ENCODE results near the gene CENPH. TPM values are rescaled to one million over a fixed set of nuclear protein-coding genes. Genes with fewer than 3 reads are reported as not detected.
"Not testable (repeated sequence)": the region's sequence is repeated elsewhere in the genome, so short reads cannot be mapped to it uniquely, and the experiment has no call there.

CENPH gene
- total RNA-seq, 4 donors from 2014 or later: 2.9 to 11.6 (median 3.9) TPM

DNA sequence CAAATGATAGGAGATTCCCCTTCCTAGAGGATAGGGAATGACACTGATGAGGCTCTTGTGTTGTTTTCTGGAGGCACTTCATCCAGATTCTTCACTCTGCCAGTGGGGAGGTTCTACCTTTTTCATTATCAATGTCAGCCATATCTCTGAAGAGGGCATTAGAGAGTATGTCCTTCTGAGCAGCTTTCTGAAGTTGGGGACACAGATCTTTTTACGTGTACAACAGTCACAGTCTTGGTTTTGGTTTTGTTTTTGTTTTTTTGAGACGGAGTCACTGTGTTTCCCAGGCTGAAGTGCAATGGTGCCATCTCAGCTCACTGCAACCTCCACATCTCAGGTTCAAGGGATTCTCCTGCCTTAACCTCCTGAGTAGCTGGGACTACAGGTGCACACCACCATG is 22.6 kb downstream of the CENPH start:
- TF ChIP-seq, protein P1, sequence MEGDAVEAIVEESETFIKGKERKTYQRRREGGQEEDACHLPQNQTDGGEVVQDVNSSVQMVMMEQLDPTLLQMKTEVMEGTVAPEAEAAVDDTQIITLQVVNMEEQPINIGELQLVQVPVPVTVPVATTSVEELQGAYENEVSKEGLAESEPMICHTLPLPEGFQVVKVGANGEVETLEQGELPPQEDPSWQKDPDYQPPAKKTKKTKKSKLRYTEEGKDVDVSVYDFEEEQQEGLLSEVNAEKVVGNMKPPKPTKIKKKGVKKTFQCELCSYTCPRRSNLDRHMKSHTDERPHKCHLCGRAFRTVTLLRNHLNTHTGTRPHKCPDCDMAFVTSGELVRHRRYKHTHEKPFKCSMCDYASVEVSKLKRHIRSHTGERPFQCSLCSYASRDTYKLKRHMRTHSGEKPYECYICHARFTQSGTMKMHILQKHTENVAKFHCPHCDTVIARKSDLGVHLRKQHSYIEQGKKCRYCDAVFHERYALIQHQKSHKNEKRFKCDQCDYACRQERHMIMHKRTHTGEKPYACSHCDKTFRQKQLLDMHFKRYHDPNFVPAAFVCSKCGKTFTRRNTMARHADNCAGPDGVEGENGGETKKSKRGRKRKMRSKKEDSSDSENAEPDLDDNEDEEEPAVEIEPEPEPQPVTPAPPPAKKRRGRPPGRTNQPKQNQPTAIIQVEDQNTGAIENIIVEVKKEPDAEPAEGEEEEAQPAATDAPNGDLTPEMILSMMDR (IDR thresholded peaks at IDR 0.05): no peak
- no peak for TF ChIP-seq POLR2A (IDR thresholded peaks at IDR 0.05)
- H3K4me3 ChIP-seq: no peak overlapping the region
- H3K36me3 ChIP-seq: no peaks in the 10 kb centered on the region
- H3K27me3 ChIP-seq: no peaks in the 10 kb centered on the region
- no peak overlapping the region for H3K27ac ChIP-seq
- no peaks in the 10 kb centered on the region for H3K4me1 ChIP-seq
- DNase-seq: no peak
- H3K9me3 ChIP-seq: no peaks in the 10 kb centered on the region

GRCh38 chr5:69213513-69214215 is 24.3 kb downstream of the CENPH start:
- Histone ChIP-seq H3K27me3 (no peaks in the 10 kb centered on the region), H3K9me3 (no peaks in the 10 kb centered on the region), H3K4me3 (no peak overlapping the region), H3K4me1 (peaks cover 0 to 2% (median 0%) of the 10 kb centered on the region in 4 donors), H3K27ac (no peak overlapping the region), H3K36me3 (no peaks in the 10 kb centered on the region)
- no peak for DNase-seq
- no peak for TF ChIP-seq POLR2A (IDR thresholded peaks at IDR 0.05)
- TF ChIP-seq, protein P1 (IDR thresholded peaks at IDR 0.05): no peak

- TF ChIP-seq, protein P1 (IDR thresholded peaks at IDR 0.05): no peak
- TF ChIP-seq POLR2A (IDR thresholded peaks at IDR 0.05): no peak
- no peak for DNase-seq
- H3K36me3 ChIP-seq: no peaks in the 10 kb centered on the region
- no peaks in the 10 kb centered on the region for H3K27me3 ChIP-seq
- peak overlapping the region in 2 of 4 donors; percentile 97 for H3K27ac ChIP-seq
- no peaks in the 10 kb centered on the region for H3K9me3 ChIP-seq
- H3K4me3 ChIP-seq: peak overlapping the region; percentile 70 to 100 (median 82)
- H3K4me1 ChIP-seq: peaks cover 0 to 10% (median 0%) of the 10 kb centered on the region in 4 donors
Observed at GRCh38 chr5:69217151-69217511, 27.7 kb downstream of the CENPH start.

GRCh38 chr5:69217548-69218526 is 28.5 kb downstream of the CENPH start:
- peak; percentile 99 to 100 (median 100) for DNase-seq
- no peaks in the 10 kb centered on the region for H3K9me3 ChIP-seq
- H3K27me3 ChIP-seq: no peaks in the 10 kb centered on the region
- peak overlapping the region; percentile 94 to 99 (median 97) for H3K27ac ChIP-seq
- peak overlapping the region; percentile 70 to 100 (median 82) for H3K4me3 ChIP-seq
- peak; percentile 90 to 93 for TF ChIP-seq POLR2A (IDR thresholded peaks at IDR 0.05)
- TF ChIP-seq, protein P1 (IDR thresholded peaks at IDR 0.05): peak in 5 of 6 experiments; percentile 14 to 61 (median 45)
- no peaks in the 10 kb centered on the region for H3K36me3 ChIP-seq
- H3K4me1 ChIP-seq: peaks cover 0 to 10% (median 0%) of the 10 kb centered on the region in 4 donors

- Histone ChIP-seq H3K27ac (no peak overlapping the region), H3K36me3 (peaks cover 0 to 6% (median 0%) of the 10 kb centered on the region in 3 donors), H3K4me1 (peaks cover 0 to 10% (median 0%) of the 10 kb centered on the region in 4 donors), H3K27me3 (no peaks in the 10 kb centered on the region), H3K9me3 (no peaks in the 10 kb centered on the region), H3K4me3 (no peak overlapping the region)
- no peak for DNase-seq
- TF ChIP-seq, protein P1 (IDR thresholded peaks at IDR 0.05): no peak
- TF ChIP-seq POLR2A (IDR thresholded peaks at IDR 0.05): no peak
Observed at GRCh38 chr5:69219939-69220338, 30.6 kb downstream of the CENPH start.

GRCh38 chr5:69220371-69220770 is 31.0 kb downstream of the CENPH start:
- not testable (repeated sequence) for DNase-seq, H3K4me1 ChIP-seq, H3K9me3 ChIP-seq, H3K27me3 ChIP-seq, H3K4me3 ChIP-seq, H3K27ac ChIP-seq
- H3K36me3 ChIP-seq: peaks cover 0 to 10% (median 0%) of the 10 kb centered on the region in 3 donors

- DNase-seq, H3K4me1 ChIP-seq, H3K27ac ChIP-seq, H3K4me3 ChIP-seq, H3K9me3 ChIP-seq, H3K27me3 ChIP-seq: not testable (repeated sequence)
- H3K36me3 ChIP-seq: peaks cover 0 to 10% (median 0%) of the 10 kb centered on the region in 3 donors
Observed at GRCh38 chr5:69220833-69221232, 31.4 kb downstream of the CENPH start.

All from Peyer's patch (tissue), 4 donors.